GM20431 (cell line): ENCODE data around the gene ANO2.
"Not testable (repeated sequence)": the region's sequence is repeated elsewhere in the genome, so short reads cannot be mapped to it uniquely, and the experiment has no call there.

Experiments
- in situ Hi-C: fragments of 300-500 bp; cut with MseI, MboI; formaldehyde crosslinking; loops from one replicate; pipeline ENCODE4 v1.15.0; 2020; ENCODE audit warnings: low sequenced_read_pairs; ENCODE audit not compliant: unreplicated experiment

Gene ANO2

DNA sequence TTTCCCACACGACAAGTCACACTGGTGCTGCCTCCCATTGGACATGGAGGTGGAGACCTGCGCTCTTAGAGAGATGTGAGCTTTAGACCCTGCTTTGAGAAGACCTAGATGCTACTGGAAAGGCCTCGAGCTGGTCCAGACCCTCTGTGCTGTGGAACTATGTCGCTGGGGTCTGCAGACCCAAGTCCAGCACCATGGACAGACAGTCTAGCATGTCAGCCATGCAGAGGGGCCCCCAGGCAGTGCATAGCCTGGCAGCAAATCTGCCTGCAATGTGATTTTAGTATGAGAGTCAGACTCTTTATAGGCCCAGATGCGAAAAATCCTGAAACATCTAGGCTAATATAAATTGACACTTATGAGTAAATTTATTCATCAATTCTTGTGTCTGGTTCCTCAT lies 371.7 kb downstream of the ANO2 start:
- in situ Hi-C loops, result no loop called here

DNA sequence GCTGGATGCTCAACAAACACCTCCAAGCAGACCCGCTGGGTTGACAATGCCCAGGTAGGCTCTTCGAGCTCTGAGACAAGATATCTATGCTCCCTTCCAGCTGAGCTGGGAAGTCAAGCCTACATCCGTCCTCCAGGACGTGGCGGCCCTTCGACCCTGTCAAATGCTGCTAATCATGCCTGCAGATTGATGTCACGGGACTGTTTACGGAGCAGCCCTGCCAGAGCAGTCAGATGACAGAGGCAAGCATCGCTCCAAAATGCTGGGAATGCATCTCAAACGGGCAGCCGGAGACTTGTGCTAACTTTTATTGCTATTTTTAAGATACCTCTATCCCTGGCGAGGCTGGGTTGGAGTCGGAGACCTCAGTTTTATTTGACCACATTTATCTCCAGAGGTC lies 373.9 kb downstream of the ANO2 start:
- in situ Hi-C loops, result no loop called here

GRCh38 chr12:5570416-5570815 lies 374.6 kb downstream of the ANO2 start:
- in situ Hi-C loops, result no loop called here

DNA sequence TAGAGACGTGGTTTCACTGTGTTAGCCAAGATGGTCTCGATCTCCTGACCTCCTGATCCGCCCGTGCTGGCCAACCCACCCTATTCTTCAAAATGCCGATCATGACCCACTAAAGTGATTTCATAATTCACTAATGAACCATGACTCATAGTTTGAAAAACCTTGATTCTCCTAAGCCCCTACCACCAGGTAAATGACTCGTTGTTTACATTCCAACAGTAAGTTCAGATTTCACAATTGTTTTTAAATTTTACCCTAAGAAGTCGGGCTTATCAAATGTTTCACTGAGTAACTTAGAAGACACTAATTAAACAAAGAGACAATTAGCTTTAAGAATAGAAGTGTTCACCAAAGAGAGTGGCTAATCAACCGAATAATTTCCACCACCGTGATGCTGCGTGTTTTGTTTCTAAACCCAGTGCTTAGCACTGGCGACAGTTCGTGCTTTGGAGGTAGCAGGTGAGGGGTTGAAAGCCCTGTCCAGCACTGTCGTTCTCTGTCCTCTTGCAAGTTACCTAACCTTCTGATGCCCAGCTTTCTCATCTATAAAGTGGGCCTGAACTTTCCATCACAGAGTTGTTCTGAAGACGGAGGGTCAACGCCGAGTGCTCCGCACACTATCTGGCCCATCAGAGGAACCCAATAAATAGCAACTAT lies 376.6 kb downstream of the ANO2 start:
- in situ Hi-C loops, result no loop called here

- in situ Hi-C loops, result no loop called here
Observed at GRCh38 chr12:5567016-5567725, 377.9 kb downstream of the ANO2 start.

- in situ Hi-C loops, result no loop called here
Observed at GRCh38 chr12:5565933-5566599, 379.0 kb downstream of the ANO2 start.

GRCh38 chr12:5562581-5562980 lies 382.5 kb downstream of the ANO2 start:
- in situ Hi-C loops, result no loop called here

GRCh38 chr12:5561846-5562245 lies 383.2 kb downstream of the ANO2 start:
- in situ Hi-C loops, result no loop called here

GRCh38 chr12:5561057-5561456 lies 384.0 kb downstream of the ANO2 start:
- in situ Hi-C loops, result no loop called here

DNA sequence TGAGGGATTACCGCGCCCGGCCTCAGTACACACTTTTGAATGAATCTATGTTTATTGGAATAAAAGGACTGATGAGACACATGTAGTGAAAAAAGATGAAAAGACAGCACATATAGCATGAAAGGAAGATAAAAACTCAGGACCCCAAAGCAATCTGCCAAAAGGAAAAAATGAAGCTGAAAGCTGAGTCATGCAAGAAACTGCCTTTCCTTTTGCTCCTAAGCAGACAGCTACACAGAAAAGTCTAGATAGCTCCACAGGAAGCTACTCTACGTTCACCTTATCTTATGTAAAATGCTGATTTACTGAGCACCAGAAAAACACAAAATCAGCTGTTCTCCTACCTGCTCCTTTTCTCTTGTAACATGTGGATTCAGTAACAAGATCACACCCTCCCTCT lies 384.8 kb downstream of the ANO2 start:
- in situ Hi-C loops, result no loop called here

- in situ Hi-C loops, result no loop called here
Observed at GRCh38 chr12:5557906-5558305, 387.2 kb downstream of the ANO2 start.

DNA sequence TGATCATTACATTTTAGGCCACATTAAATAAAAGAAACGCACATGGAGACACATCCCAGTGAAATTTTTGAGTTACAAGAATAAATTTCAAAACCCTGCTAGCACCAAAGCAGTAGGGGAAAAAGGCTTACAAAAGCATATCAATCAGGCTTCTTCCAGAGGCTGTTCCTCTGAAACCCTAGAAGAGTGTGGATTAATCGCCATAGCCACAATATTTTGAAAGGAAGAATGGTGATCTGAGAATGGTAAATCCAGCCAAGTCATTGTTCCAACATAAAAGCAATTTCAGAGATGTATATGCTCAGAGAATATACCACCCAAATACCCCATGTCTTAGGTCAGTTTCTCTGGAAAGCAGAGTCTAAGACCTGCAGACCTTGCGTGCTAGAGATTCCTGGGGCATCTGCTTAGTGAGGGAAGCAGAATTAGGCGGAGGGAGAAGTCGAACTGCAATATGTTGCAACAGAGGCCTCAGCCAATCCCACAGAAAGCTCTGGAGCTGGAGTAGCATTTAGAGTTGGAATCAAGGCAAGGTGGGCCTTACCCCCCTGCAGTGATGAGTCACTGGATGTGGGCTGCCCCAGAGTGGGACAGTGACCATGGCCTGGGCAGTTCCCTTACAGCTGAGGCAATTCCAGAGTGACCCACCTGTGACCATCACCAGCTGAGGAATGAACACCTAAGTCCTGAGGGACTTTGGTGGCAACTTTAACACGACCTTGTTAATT lies 387.9 kb downstream of the ANO2 start:
- in situ Hi-C loops, result no loop called here

DNA sequence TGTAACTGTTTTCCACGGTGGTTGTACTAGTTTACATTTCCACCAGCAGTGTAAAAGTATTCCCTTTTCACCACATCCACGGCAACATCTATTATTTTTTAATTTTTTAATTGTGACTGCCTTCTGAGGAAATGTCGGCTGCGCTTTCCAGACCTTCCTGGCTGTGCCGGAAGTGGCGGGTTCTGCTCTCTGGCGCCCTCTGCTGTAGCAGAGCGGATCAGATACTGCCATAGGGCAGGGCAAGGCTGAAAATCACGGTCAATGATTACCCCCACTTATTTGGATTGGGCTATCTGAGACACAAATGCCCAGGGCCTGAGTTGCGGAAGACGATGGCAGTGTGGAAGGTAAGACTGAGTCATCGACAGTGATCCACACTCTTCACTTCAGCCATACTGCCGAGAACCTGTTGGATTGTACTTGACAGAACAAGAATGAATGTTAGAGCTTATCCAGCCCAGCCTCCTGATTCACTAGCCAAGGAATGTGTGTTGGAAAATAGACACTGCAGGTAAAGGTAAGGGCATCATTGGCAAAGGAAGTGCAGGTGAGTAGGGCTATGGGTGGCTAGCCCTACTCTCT lies 388.9 kb downstream of the ANO2 start:
- in situ Hi-C loops, result no loop called here

GRCh38 chr12:5554711-5555110 lies 390.3 kb downstream of the ANO2 start:
- in situ Hi-C loops, result no loop called here

DNA sequence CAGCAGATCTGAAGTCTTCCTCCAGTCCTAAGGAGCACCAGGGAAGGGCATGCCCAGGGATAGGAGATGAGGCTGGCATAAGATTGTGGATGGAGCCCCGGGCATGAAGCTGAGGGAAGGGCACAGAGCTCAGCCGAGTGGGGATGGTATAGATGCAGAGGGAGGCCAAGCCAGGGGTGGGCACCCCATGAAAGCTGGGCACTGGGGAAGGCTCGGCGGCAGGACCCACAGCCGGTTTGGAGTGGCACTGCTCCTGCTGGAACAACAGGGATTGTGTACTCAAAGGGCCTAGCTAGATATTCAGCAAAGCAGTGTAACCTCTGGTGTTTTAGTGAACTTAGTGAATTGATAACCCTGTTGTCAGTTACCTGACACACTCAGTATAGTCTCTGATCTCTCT lies 396.0 kb downstream of the ANO2 start:
- in situ Hi-C loops, result no loop called here

GRCh38 chr12:5548152-5548943 lies 396.7 kb downstream of the ANO2 start:
- in situ Hi-C loops, result no loop called here

DNA sequence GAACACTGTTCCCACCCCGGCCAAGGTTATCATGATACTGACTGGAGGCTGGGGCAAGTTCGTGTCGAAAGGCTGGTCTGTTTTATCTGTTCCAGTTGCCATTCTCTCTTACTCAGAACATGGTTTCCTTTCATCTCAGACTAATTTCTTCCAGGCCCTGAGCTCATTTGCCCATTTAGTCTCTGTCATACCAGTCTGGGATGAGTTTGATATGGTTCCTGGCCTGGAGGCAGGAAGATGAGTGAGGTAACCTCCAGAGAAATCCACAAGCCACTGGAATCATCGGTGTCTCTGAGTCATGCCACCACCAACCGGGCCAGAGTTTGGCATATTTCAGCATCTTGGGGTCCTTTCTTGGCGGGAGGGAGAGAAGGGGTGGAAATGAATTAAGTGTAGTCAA lies 398.4 kb downstream of the ANO2 start:
- in situ Hi-C loops, result no loop called here

DNA sequence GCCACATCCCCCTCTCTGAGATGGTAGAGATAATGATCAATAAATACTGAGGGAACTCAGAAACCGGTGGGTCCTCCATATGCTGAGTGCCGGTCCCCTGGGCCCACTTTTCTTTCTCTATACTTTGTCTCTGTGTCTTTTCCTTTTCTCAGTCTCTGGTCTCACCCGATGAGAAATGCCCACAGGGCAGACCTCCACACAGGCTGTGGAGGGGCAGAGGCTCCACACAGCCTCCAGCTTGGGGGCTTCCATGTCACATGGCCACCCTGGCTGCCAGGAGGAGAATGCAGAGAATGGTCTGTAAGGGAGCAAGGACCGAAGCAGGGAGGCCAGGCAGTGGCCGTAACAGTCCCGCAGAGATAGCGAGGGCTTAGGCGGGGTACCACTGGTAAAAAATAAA lies 407.3 kb downstream of the ANO2 start:
- in situ Hi-C loops, result no loop called here

GRCh38 chr12:5537026-5537615 lies 407.9 kb downstream of the ANO2 start:
- in situ Hi-C loops, result not testable (repeated sequence)
